HL-60 (cell line): ENCODE data around the gene ATXN2L.

Source experiments
- CTCF ChIP-seq: IDR thresholded peaks from one replicate; pipeline ENCODE4 v1.5.1; 2011; ENCODE audit warnings: low read length, control low read depth, inconsistent platforms; ENCODE audit not compliant: insufficient read depth
- GABPA ChIP-seq: IDR thresholded peaks from 2 replicates; pipeline ENCODE4 v1.6.1; 2012; ENCODE audit warnings: low read depth
- POLR2AphosphoS5 ChIP-seq: IDR thresholded peaks from 2 replicates; pipeline ENCODE4 v1.6.1; 2012; ENCODE audit warnings: low read depth
- SPI1 ChIP-seq: IDR thresholded peaks from 2 replicates; pipeline ENCODE4 v1.6.1; 2012; ENCODE audit warnings: low read depth, mild to moderate bottlenecking, borderline replicate concordance
- TF ChIP-seq, protein P1 (sequence below): IDR thresholded peaks from 2 replicates; pipeline ENCODE4 v1.6.1; 2012; ENCODE audit warnings: low read depth; ENCODE audit not compliant: insufficient replicate concordance

DNA sequence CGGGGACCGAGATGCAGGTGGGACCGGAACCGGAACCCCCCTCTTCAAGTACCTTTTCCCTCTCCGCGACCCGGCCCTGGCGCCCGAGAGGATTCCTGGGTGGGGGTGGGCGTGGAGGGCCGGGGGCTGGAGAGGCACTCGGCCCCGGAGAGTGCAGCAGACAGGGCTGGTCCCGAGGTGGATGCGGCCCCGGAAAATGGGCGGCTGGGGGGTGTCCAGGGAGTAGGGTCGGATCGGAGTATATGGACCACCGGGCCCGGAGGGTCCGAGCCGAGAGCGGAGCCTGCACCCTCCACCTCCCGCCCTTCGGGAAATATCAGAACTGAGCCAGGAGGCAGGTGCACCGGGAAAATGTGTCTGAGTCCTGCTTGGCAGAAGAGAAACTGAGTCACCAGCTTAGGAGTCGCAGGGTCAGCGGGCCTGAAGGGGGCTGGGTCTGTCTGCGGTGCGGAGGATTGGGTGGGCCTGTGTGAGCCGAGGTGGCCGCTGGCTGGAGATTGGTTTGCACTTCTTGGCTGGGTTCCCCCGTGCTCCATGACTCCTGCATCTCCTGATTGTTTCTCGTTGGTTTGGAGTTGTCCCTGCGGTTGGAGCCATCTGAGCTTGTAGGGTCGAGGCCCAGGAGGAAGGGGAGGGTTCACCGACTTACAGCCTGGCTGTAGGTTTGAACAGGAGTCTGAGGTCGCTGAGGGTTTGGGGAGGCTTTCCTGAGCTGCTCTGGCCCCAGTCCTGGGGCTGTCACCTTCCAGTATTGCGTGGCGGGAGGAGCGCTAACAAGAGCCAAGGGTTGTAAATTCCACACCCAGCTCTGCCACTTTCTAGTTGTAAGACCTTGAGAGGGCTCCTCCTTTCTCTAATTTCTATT, 41.4 kb downstream of the ATXN2L start:
- TF ChIP-seq SPI1 = no peak
- no peak for TF ChIP-seq CTCF
- TF ChIP-seq POLR2AphosphoS5 = no peak
- TF ChIP-seq, protein P1, sequence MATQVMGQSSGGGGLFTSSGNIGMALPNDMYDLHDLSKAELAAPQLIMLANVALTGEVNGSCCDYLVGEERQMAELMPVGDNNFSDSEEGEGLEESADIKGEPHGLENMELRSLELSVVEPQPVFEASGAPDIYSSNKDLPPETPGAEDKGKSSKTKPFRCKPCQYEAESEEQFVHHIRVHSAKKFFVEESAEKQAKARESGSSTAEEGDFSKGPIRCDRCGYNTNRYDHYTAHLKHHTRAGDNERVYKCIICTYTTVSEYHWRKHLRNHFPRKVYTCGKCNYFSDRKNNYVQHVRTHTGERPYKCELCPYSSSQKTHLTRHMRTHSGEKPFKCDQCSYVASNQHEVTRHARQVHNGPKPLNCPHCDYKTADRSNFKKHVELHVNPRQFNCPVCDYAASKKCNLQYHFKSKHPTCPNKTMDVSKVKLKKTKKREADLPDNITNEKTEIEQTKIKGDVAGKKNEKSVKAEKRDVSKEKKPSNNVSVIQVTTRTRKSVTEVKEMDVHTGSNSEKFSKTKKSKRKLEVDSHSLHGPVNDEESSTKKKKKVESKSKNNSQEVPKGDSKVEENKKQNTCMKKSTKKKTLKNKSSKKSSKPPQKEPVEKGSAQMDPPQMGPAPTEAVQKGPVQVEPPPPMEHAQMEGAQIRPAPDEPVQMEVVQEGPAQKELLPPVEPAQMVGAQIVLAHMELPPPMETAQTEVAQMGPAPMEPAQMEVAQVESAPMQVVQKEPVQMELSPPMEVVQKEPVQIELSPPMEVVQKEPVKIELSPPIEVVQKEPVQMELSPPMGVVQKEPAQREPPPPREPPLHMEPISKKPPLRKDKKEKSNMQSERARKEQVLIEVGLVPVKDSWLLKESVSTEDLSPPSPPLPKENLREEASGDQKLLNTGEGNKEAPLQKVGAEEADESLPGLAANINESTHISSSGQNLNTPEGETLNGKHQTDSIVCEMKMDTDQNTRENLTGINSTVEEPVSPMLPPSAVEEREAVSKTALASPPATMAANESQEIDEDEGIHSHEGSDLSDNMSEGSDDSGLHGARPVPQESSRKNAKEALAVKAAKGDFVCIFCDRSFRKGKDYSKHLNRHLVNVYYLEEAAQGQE = no peak
- peak; percentile 90; the same call in 1 of the 2 replicates for TF ChIP-seq GABPA
